Ishikawa (cell line): Measurements from ENCODE around the gene RASA3.

Source experiments
- CEBPB ChIP-seq: IDR thresholded peaks from 2 replicates; pipeline ENCODE4 v1.6.1; 2012
- EGR1 ChIP-seq: IDR thresholded peaks from 2 replicates; pipeline ENCODE4 v1.6.1; 2012
- EP300 ChIP-seq: IDR thresholded peaks from 2 replicates; pipeline ENCODE4 v1.6.1; 2012; ENCODE audit warnings: borderline replicate concordance
- FOXM1 ChIP-seq: IDR thresholded peaks from 2 replicates; pipeline ENCODE4 v1.6.1; 2012; ENCODE audit warnings: low read depth, borderline replicate concordance
- MAX ChIP-seq: IDR thresholded peaks from 2 replicates; pipeline ENCODE4 v1.6.1; 2012
- REST ChIP-seq: IDR thresholded peaks from 2 replicates; pipeline ENCODE4 v1.6.1; 2012; ENCODE audit warnings: low read depth, mild to moderate bottlenecking
- ZBTB7A ChIP-seq: IDR thresholded peaks from 2 replicates; pipeline ENCODE4 v1.6.1; 2012; ENCODE audit warnings: low read depth

GRCh38 chr13:114070098-114070799 lies 62.2 kb downstream of the RASA3 start:
- no peak for TF ChIP-seq REST
- TF ChIP-seq EGR1, result no peak
- no peak for TF ChIP-seq MAX
- no peak for TF ChIP-seq ZBTB7A
- TF ChIP-seq FOXM1, result no peak
- TF ChIP-seq EP300, result no peak
- TF ChIP-seq CEBPB, result no peak
